SKM-1 (cell line): ENCODE data around the gene ZBTB16.

ENCODE experiments used
- DNase-seq: peaks from one replicate; lab custom pipeline; 2025; ENCODE audit not compliant: unreplicated experiment; lab: John Stamatoyannopoulos, UW

The ZBTB16 gene

GRCh38 chr11:114230031-114230704 is 170.7 kb downstream of the ZBTB16 start:
- DNase-seq: no peak

GRCh38 chr11:114232400-114233059 is 173.0 kb downstream of the ZBTB16 start:
- no peak for DNase-seq

- no peak for DNase-seq
These were observed 174.2 kb downstream of the ZBTB16 start for GRCh38 chr11:114233755-114234154.

GRCh38 chr11:114236829-114237228 is 177.3 kb downstream of the ZBTB16 start:
- DNase-seq: no peak

- no peak for DNase-seq
These were observed 178.1 kb downstream of the ZBTB16 start for GRCh38 chr11:114237321-114238280.

GRCh38 chr11:114239753-114240161 is 180.2 kb downstream of the ZBTB16 start:
- no peak for DNase-seq

- DNase-seq: no peak
These were observed 182.5 kb downstream of the ZBTB16 start for GRCh38 chr11:114242032-114242431.

- DNase-seq: no peak
These were observed 184.2 kb downstream of the ZBTB16 start for GRCh38 chr11:114243461-114244372.

GRCh38 chr11:114244726-114245394 is 185.3 kb downstream of the ZBTB16 start:
- no peak for DNase-seq

- DNase-seq: no peak
These were observed 187.0 kb downstream of the ZBTB16 start for GRCh38 chr11:114246321-114247069.

- DNase-seq: no peak
These were observed 187.7 kb downstream of the ZBTB16 start for GRCh38 chr11:114247070-114247789.

- no peak for DNase-seq
These were observed 190.7 kb downstream of the ZBTB16 start for GRCh38 chr11:114250180-114250579.

- no peak for DNase-seq
These were observed 191.7 kb downstream of the ZBTB16 start for GRCh38 chr11:114250993-114251814.

GRCh38 chr11:114251815-114252337 is 192.4 kb downstream of the ZBTB16 start:
- no peak for DNase-seq

- no peak for DNase-seq
These were observed 193.3 kb downstream of the ZBTB16 start for GRCh38 chr11:114252767-114253166.

GRCh38 chr11:114253771-114254170 is 194.3 kb downstream of the ZBTB16 start:
- DNase-seq: no peak

GRCh38 chr11:114254571-114255146 is 195.1 kb downstream of the ZBTB16 start:
- DNase-seq: no peak
